A549 (cell line): ENCODE results near the gene PRR15. TPM values are rescaled to one million over a fixed set of nuclear protein-coding genes. Genes with fewer than 3 reads are reported as not detected.

Source experiments
- ATAC-seq, 2 experiments: fragments of 200-7000 bp in 1 of 2; fragments of >200 bp in 1 of 2; cut with Nextera tagmentation in 1 of 2; cut with Tn5 transposase in 1 of 2; 3 replicates each; pipeline versions ENCODE4 v1.8.0 to v1.9.1; 2018 to 2020; ENCODE audit warnings: mild to moderate bottlenecking in 1 of 2, moderate library complexity in 1 of 2
- CTCF ChIA-PET: fragments of 300-600 bp; sonication (Branson Sonifier 250); formaldehyde crosslinking; extraction: SDS; loops from one replicate; lab custom pipeline; 2021; ENCODE audit warnings: antibody characterized with exemption, inconsistent platforms; lab: Yijun Ruan, JAX
- POLR2A ChIA-PET: fragments of 350-600 bp; formaldehyde crosslinking; extraction: SDS; loops from one replicate; lab custom pipeline; 2021; ENCODE audit warnings: antibody characterized with exemption, inconsistent platforms; lab: Yijun Ruan, JAX
- DNase-seq, 2 experiments: peaks; one replicate each; pipeline versions ENCODE4 v3.0.0 to v3.0.0-alpha.2; 2011 to 2016; ENCODE audit warnings: low read depth in 1 of 2, low spot score in 1 of 2
- FAIRE-seq: peaks from 2 replicates; lab custom pipeline; 2011; peaks lifted over from hg19 to GRCh38; lab: Jason Lieb, UNC
- H3K27ac ChIP-seq, 2 experiments: fragments of >200 bp; sonication (Bioruptor Twin); formaldehyde crosslinking; 3 replicates each; pipeline ENCODE4 v1.5.1; 2016 to 2017
- H3K4me1 ChIP-seq: fragments of >200 bp; sonication (Bioruptor Twin); formaldehyde crosslinking; 3 replicates; pipeline ENCODE4 v1.6.1; 2016
- H3K4me2 ChIP-seq: fragments of >200 bp; sonication (Bioruptor Twin); formaldehyde crosslinking; 3 replicates; pipeline ENCODE4 v1.6.1; 2016
- H3K4me3 ChIP-seq: fragments of >200 bp; sonication (Bioruptor Twin); formaldehyde crosslinking; 3 replicates; pipeline ENCODE4 v1.5.1; 2016
- H3K9me3 ChIP-seq: fragments of >200 bp; sonication (Bioruptor Twin); formaldehyde crosslinking; 3 replicates; pipeline ENCODE4 v1.6.1; 2016
- ATOH8 ChIP-seq: fragments of 250-450 bp; sonication (Bioruptor Pico); IDR thresholded peaks from 2 replicates; pipeline ENCODE4 v1.5.0; 2020; ENCODE audit warnings: low read depth, mild to moderate bottlenecking, moderate library complexity
- BCL3 ChIP-seq: fragments of >200 bp; sonication (Bioruptor Twin); formaldehyde crosslinking; IDR thresholded peaks from 3 replicates; pipeline ENCODE4 v1.6.1; 2016
- CEBPB ChIP-seq, 2 experiments: fragments of >200 bp in 1 of 2; sonication (Bioruptor Twin) in 1 of 2; formaldehyde crosslinking in 1 of 2; IDR thresholded peaks; 2 replicates each; pipeline ENCODE4 v1.6.1; 2012 to 2016
- CHD2 ChIP-seq: fragments of 150-350 bp; IDR thresholded peaks from 2 replicates; pipeline ENCODE4 v1.6.1; 2014; ENCODE audit warnings: low read length; ENCODE audit not compliant: partially characterized antibody
- E2F6 ChIP-seq: IDR thresholded peaks from 2 replicates; pipeline ENCODE4 v1.6.1; 2012; ENCODE audit warnings: low read depth, borderline replicate concordance
- EHF ChIP-seq: fragments of 250-450 bp; sonication (Bioruptor Pico); IDR thresholded peaks from 2 replicates; pipeline ENCODE4 v1.5.0; 2020; ENCODE audit warnings: mild to moderate bottlenecking
- FOSB ChIP-seq: fragments of 250-450 bp; sonication (Bioruptor Pico); IDR thresholded peaks from 2 replicates; pipeline ENCODE4 v1.5.0; 2020; ENCODE audit warnings: mild to moderate bottlenecking, moderate library complexity
- GATA3 ChIP-seq: IDR thresholded peaks from 2 replicates; pipeline ENCODE4 v1.6.1; 2012; ENCODE audit warnings: borderline replicate concordance
- HOXA7 ChIP-seq: fragments of 250-450 bp; sonication (Bioruptor Pico); IDR thresholded peaks from 2 replicates; pipeline ENCODE4 v1.5.0; 2020; ENCODE audit warnings: mild to moderate bottlenecking, moderate library complexity
- HOXB5 ChIP-seq: fragments of 250-450 bp; sonication (Bioruptor Pico); IDR thresholded peaks from 2 replicates; pipeline ENCODE4 v1.5.0; 2020; ENCODE audit warnings: mild to moderate bottlenecking, moderate library complexity
- JUN ChIP-seq, 2 experiments: fragments of >200 bp; sonication (Bioruptor Twin); formaldehyde crosslinking; IDR thresholded peaks; 2 replicates in 1 of 2; 3 replicates in 1 of 2; pipeline ENCODE4 v1.6.1; 2016 to 2017
- JUNB ChIP-seq: fragments of >200 bp; sonication (Bioruptor Twin); formaldehyde crosslinking; IDR thresholded peaks from 2 replicates; pipeline ENCODE4 v1.6.1; 2016
- KDM1A ChIP-seq: fragments of 200-600 bp; sonication (generic); IDR thresholded peaks from 2 replicates; pipeline ENCODE4 v1.6.1; 2016; ENCODE audit warnings: low read depth, mild to moderate bottlenecking
- MAX ChIP-seq: IDR thresholded peaks from 2 replicates; pipeline ENCODE4 v1.6.1; 2012
- PBX3 ChIP-seq: IDR thresholded peaks from 2 replicates; pipeline ENCODE4 v1.6.1; 2012
- POLR2A ChIP-seq: IDR thresholded peaks from 2 replicates; pipeline ENCODE4 v1.6.1; 2012; ENCODE audit warnings: mild to moderate bottlenecking, low read length
- RAD21 ChIP-seq, 2 experiments: fragments of >200 bp in 1 of 2; sonication (Bioruptor Twin) in 1 of 2; formaldehyde crosslinking in 1 of 2; IDR thresholded peaks in 1 of 2; conservative IDR thresholded peaks in 1 of 2; 2 replicates in 1 of 2; 3 replicates in 1 of 2; pipeline ENCODE4 v1.6.1; 2012 to 2018; ENCODE audit warnings: inconsistent platforms in 1 of 2
- RARB ChIP-seq: fragments of 250-450 bp; sonication (Bioruptor Pico); IDR thresholded peaks from 2 replicates; pipeline ENCODE4 v1.8.0; 2021; ENCODE audit warnings: mild to moderate bottlenecking, moderate library complexity
- RCOR1 ChIP-seq: fragments of 150-350 bp; IDR thresholded peaks from 2 replicates; pipeline ENCODE4 v1.6.1; 2014; ENCODE audit warnings: antibody characterized with exemption, low read length, low read depth
- REST ChIP-seq: fragments of 200-600 bp; sonication (generic); IDR thresholded peaks from 2 replicates; pipeline ENCODE4 v1.6.1; 2016; ENCODE audit warnings: antibody characterized with exemption, mild to moderate bottlenecking, moderate library complexity
- RNF2 ChIP-seq: fragments of 200-600 bp; sonication (generic); IDR thresholded peaks from 2 replicates; pipeline ENCODE4 v1.6.1; 2016; ENCODE audit warnings: low read depth, mild to moderate bottlenecking, antibody characterized with exemption, moderate library complexity, borderline replicate concordance
- SMC3 ChIP-seq: fragments of >200 bp; sonication (Bioruptor Twin); formaldehyde crosslinking; IDR thresholded peaks from 3 replicates; pipeline ENCODE4 v1.6.1; 2018; ENCODE audit warnings: inconsistent platforms
- TP53 ChIP-seq: fragments of 250-450 bp; sonication (Bioruptor Pico); IDR thresholded peaks from 2 replicates; pipeline ENCODE4 v1.5.0; 2021; ENCODE audit warnings: mild to moderate bottlenecking, moderate library complexity
- ZC3H11A ChIP-seq: fragments of 450-650 bp; IDR thresholded peaks from 2 replicates; pipeline ENCODE4 v1.6.1; 2014; ENCODE audit warnings: antibody characterized with exemption, mild to moderate bottlenecking
- ZFP36 ChIP-seq: fragments of 450-650 bp; IDR thresholded peaks from 2 replicates; pipeline ENCODE4 v1.6.1; 2014; ENCODE audit warnings: borderline replicate concordance; ENCODE audit not compliant: partially characterized antibody
- WGBS: methylation state at CpG from one replicate; pipeline ENCODE4 v1.1.6; 2017; ENCODE audit errors: missing lambda C conversion rate; 5-methylcytosine and 5-hydroxymethylcytosine counted together
- polyA plus RNA-seq, 4 experiments: library from polyadenylated mRNA; depleted of rRNA in 3 of 4; stranded (reverse); fragments of >200 nt; fragmentation: RNase III in 1 of 4; extraction: RNeasy Plus Mini Kit Qiagen cat#74134 plus additional on column Dnase treatment in 1 of 4; gene quantifications; 2 replicates in 3 of 4; 3 replicates in 1 of 4; pipeline ENCODE4 v1.2.3, GENCODE V29; 2011 to 2017

The PRR15 gene
- polyA plus RNA-seq, 2 of the 4 experiments (the other 2 are of a cell fraction) = 1.6 to 2.5 TPM

GRCh38 chr7:29573567-29573966 lies 9.9 kb downstream of the PRR15 start:
- Histone ChIP-seq H3K4me3 (no peak overlapping the region), H3K4me2 (no peak overlapping the region), H3K27ac (no peak overlapping the region), H3K9me3 (peaks cover 19% of the 10 kb centered on the region), H3K4me1 (no peaks in the 10 kb centered on the region)
- no peak for TF ChIP-seq GATA3
- no peak for TF ChIP-seq CHD2
- TF ChIP-seq ZFP36 = no peak
- TF ChIP-seq KDM1A = no peak
- TF ChIP-seq REST = no peak
- no peak for TF ChIP-seq EHF
- no peak for TF ChIP-seq JUN (IDR thresholded peaks at IDR 0.05)
- TF ChIP-seq JUNB = no peak
- TF ChIP-seq RARB (CRISPR knock-in tag) = no peak
- no peak for TF ChIP-seq E2F6
- no peak for TF ChIP-seq RAD21 (conservative IDR thresholded peaks at IDR 0.05 in 1 of 2, IDR thresholded peaks at IDR 0.05 in 1 of 2)
- TF ChIP-seq BCL3 = no peak
- TF ChIP-seq TP53 = no peak
- no peak for TF ChIP-seq POLR2A
- TF ChIP-seq HOXB5 (CRISPR knock-in tag) = no peak
- no peak for TF ChIP-seq RCOR1
- no peak for TF ChIP-seq MAX
- 24% methylated on average over 3 of the region's 3 CpGs for WGBS
- DNase-seq = no peak
- FAIRE-seq = no peak
- CTCF ChIA-PET = interaction anchor here (1.0 kb wide), 1 partner anchor 10 kb away, joined by 3 read pairs; the partner anchor contains the start of gene PRR15
- ATAC-seq = no peak
- POLR2A ChIA-PET = no interaction called here

GRCh38 chr7:29574659-29575058 lies 11.0 kb downstream of the PRR15 start:
- POLR2A ChIA-PET = no interaction called here
- peaks cover 26% of the 10 kb centered on the region for H3K9me3 ChIP-seq
- no peaks in the 10 kb centered on the region for H3K4me1 ChIP-seq
- H3K27ac ChIP-seq = no peak overlapping the region
- CTCF ChIA-PET = no interaction called here
- WGBS = 45% methylated on average over 3 of the region's 3 CpGs
- FAIRE-seq (no peak), ATAC-seq (no peak), DNase-seq (no peak)
- H3K4me3 ChIP-seq = no peak overlapping the region
- TF ChIP-seq RNF2 = no peak
- no peak for TF ChIP-seq RAD21 (conservative IDR thresholded peaks at IDR 0.05 in 1 of 2, IDR thresholded peaks at IDR 0.05 in 1 of 2)
- no peak for TF ChIP-seq ATOH8 (CRISPR knock-in tag)
- no peak for TF ChIP-seq PBX3
- no peak for TF ChIP-seq SMC3
- no peak for TF ChIP-seq CEBPB (IDR thresholded peaks at IDR 0.05)
- no peak for TF ChIP-seq RCOR1
- TF ChIP-seq MAX = no peak
- TF ChIP-seq ZC3H11A = no peak
- TF ChIP-seq POLR2A = no peak
- TF ChIP-seq HOXA7 (CRISPR knock-in tag) = no peak
- no peak for TF ChIP-seq FOSB (CRISPR knock-in tag)
- H3K4me2 ChIP-seq = no peak overlapping the region
